NCI-H1417 (cell line): ENCODE data around the gene SETD5.

Experiments used
- DNase-seq, 3 experiments: peaks; one replicate each; lab custom pipeline; 2025; lab: John Stamatoyannopoulos, UW

Gene SETD5

GRCh38 chr3:9388562-9389272 lies 8.7 kb upstream of the SETD5 start:
- DNase-seq: no peak

DNA sequence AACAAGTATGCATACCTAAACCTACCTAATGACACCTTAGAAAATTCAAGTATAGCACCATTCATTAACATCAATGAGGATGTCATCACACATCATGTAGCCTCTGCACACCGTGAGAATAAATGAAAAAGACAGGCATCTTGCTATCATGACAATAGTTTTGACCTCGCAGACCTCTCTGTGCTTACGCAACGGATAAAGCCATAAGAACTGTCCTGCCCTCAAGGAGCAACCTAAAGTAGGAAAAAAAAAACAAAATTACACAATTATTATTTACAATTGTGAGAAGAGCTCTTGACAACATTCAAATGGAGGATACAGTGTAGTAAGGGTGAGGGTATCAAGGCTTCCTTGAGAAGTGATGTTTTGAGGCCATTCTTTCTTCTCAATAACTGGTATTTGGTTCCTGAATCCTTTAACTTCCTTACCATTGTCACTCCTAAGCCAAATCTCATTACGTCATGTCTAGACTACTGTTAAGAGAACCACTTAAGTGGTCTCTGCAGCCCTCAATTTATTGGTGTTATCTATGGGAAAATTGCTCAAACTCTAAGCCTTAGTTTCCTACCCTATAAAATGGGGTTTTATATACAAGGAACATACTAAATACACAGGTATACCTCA lies 7.0 kb upstream of the SETD5 start:
- no peak for DNase-seq

DNA sequence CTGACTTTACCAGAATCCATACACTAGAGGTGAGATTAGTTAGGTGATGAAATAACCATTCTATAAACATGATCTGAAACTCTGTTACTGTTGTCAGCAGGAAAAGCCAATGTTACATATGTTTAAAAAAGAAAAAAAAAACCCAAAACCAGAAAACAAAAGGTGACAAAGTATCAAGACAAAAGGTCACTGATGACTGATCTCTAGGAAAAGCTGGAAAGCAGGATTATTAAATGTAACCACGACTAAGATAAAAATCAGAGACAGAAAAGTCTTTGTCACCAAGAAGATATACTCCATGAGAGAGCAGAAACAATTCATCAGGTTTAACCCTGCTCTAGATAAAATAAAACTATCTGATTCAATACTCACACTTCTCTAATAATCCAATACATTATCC lies 5.4 kb upstream of the SETD5 start:
- no peak for DNase-seq

DNA sequence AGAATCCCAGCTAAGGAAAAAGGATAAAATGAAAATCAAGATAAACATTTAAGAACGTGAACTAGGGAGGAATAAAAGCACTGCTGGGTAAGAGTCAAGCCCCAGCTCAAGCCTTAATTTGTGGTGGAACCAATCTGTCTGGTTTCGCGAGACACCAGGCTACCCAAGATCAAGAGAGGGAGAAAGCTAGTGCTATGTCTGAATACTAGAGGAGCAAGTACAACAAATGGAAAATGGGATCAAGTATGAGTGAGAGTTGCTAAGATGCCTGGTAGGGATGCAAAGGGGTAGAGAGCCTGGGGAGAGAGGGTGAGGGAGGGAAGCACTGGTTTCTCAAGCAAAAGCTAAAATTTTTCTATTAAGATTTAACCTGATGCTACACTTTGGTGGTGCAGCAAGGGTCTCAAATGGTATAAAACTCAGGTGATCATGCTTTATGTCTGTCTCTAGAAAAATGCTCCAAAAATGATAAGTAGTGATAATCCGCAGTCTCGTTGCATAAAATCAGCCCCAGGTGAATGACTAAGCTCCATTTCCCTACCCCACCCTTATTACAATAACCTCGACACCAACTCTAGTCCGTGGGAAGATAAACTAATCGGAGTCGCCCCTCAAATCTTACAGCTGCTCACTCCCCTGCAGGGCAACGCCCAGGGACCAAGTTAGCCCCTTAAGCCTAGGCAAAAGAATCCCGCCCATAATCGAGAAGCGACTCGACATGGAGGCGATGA lies 1.7 kb upstream of the SETD5 start:
- DNase-seq: no peak

GRCh38 chr3:9396301-9396631 lies 1.1 kb upstream of the SETD5 start:
- peak in 2 of 3 experiments; percentile 88 to 93 for DNase-seq

- DNase-seq: peak; percentile 95 to 98 (median 98)
These were observed 633 bp upstream of the SETD5 start for GRCh38 chr3:9396632-9397331.

DNA sequence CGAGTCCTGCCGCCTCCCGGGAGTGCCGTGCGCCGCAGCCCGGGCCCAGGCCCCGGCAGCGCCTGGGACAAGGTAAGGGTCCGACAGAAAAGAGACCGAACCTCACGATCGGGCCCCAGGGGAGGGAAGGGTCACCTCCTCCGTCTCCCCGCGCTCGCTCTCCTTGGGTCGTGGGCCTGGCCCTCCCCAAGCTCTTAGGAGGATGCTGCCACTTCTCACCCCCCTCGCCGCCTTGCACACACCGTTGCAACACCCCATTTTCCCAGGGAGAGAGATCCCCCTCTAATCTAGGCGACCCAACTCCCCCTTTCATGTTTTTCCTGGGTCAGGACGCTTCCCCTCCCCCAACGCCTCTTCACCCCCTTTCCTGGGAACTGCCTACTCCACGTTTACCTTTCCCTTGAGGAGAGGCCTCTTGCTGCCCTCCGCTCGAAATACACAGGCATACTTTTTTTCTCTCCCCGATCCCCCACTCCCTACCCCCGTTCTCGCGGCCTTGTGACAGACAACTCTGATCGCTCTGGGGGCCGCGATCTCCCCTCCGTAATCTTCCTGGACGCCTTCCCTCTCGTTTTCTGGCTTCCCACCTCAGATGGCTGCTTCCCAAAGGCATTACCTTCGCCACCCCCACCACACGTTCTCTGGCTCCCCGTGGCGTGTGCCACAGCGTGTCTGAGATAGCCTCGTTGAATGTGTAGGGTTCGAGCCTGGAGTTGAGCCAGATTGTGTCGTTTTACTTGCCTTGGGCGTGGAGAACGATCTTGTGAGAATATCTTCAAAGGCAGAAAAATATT lies 688 bp downstream of the SETD5 start:
- peak; percentile 24 to 77 (median 70) for DNase-seq

DNA sequence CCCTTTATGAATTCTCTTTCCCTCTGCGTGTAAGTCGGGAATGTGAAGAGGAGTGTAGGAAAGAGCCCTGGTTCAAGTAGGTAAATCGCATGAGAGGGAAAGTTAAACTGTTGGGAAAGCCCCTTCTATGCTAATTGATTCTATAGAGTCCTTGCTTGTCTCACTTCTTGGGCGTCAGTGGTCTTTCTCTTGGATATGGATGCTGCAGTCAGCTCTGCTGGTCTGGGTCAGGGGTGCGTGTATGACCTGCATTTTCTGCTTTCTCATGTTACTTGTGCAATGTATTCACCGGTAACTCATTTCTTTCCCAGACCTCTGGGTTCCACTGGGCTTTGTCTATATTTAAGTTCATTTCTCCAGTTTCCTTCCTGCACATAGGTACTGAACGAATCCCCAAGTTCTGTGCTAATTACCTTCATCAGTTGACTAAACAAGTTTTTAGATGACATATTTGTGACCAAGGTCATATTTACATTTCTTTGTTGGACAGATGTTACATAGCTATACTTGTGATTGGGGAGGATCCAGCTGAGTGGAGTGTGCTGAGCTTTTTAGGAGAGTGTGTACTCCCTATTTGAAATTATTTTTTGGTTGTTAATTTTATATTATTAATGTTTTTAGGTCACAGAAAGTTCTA lies 1.4 kb downstream of the SETD5 start:
- DNase-seq: peak in 1 of 3 experiments; percentile 52

DNA sequence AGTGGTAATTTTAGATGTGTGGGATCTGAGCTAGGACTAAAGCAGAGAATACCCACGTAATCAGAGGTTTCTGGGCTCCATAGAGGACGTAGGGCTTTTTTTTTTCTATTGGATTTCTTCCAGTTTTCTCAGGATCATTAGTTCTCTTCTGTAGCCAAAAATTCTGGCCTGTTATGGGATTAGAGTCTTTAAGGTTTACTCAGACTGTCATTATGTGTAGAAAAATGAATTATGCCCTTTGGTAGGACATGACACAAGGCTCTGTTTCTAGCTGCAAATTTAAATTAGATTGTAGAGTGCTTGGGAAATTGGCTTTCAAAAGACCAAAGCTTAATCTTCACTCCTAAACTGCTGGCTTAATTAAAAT lies 1.9 kb downstream of the SETD5 start:
- no peak for DNase-seq

- peak; percentile 54 to 86 (median 63) for DNase-seq
These were observed 2.3 kb downstream of the SETD5 start for GRCh38 chr3:9399746-9400145.

DNA sequence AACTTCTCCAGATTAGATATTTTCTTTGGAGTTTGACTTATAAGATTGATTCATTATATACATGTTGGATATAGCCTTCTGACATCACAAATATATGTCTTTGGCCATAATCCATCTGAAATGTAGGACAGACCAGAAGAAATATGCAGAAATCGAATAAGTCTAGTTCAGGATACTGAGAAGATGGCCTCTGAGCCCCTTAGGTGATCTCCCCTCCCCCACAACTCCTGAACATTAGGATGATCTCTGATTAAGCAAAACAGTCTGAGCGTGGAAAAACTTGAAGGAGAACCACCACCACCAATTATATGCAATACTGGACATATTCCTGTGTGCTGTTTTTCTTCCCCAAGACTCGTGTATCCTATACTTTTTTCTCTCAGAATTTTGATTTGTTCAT lies 3.2 kb downstream of the SETD5 start:
- peak in 2 of 3 experiments; percentile 3 to 50 for DNase-seq

- DNase-seq: peak in 1 of 3 experiments; percentile 40
These were observed 4.6 kb downstream of the SETD5 start for GRCh38 chr3:9401986-9402385.

DNA sequence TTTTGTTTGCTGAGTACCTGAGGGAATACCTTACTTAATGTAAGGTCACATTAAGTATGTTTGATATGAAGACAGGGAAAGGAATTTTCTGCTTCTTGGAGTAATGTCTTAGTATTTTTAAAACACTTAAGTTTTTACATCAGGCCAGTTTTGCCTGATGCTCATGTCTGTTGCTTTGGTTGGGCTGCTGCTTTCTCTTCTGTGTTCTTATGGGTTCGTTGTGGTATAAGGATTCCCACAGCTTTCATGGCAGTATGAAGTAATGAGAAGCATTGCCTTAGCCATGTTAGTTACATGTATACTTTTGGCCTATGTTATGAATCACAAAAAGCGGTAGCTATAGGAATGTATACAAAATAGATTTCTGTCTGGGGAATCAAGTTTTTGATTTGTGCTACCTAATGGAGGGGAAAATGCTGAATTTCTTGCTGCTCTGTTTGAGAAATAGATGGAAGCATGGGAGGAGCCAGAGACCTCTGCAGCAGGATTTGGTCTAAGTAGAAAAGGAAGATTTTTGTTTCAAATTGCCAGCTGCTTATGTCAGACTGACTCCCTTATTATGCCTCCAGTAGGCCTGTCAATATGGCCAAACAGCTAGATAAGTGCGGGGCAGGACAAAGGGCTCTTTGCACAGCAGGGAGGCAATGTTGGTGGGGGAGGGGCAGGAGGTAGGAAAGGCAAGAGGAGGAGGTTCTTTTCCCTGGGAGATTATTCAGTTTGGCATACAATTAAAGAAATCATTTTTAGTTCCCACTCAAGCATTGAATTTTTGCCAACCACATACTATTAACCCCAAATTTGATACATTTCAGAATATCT lies 5.2 kb downstream of the SETD5 start:
- DNase-seq: peak; percentile 64 to 92 (median 82)

DNA sequence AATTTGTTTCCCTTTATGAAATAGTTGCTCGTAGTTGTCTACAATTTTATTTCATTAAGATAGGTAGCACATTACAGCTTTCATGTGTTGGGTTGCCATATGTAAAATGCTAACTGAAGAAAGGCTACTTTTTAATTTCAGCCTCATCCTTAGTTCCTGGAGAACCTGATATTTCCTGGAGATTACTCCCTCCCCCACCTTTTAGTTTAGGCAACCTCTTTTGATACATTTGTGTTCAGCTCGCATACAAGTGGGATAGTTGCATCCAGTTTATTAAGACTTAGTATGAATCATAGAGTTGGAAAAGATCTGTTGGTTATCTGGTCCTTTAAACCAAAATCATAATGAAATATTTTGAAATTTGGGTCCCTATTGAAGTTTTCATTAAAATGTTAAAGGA lies 6.0 kb downstream of the SETD5 start:
- DNase-seq: peak in 1 of 3 experiments; percentile 43

GRCh38 chr3:9404680-9405079 lies 7.3 kb downstream of the SETD5 start:
- peak in 2 of 3 experiments; percentile 66 to 88 for DNase-seq

- peak in 1 of 3 experiments; percentile 37 for DNase-seq
These were observed 8.3 kb downstream of the SETD5 start for GRCh38 chr3:9405756-9406155.

- DNase-seq: no peak
These were observed 9.6 kb downstream of the SETD5 start for GRCh38 chr3:9406856-9407626.

DNA sequence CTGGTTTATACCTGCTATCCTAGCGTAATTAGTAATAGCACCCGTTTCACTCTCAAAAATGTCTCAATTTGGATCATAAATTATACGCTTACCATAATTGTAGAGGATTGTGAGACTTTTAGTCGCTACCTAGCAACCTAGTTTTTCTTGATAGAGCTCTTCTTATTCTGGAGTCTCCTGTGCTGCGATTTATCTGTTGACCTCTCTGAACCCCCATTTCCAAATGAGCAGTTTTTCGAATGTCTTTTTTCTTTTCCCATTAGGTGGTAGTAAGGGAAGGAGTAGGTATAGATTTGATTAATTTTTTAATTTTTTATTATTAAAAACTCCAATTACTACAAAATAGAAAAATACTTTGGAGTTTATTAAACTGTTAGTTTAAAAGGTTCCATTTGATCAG lies 10.6 kb downstream of the SETD5 start:
- no peak for DNase-seq

GRCh38 chr3:9408546-9408945 lies 11.1 kb downstream of the SETD5 start:
- no peak for DNase-seq
